SH-SY5Y (cell line): ENCODE results near the gene ACOT11.

ENCODE experiments used
- GATA2 ChIP-seq: IDR thresholded peaks from 2 replicates; pipeline ENCODE4 v1.6.1; 2011; ENCODE audit warnings: mild to moderate bottlenecking, low read depth, low read length
- GATA3 ChIP-seq: IDR thresholded peaks from 2 replicates; pipeline ENCODE4 v1.6.1; 2011; ENCODE audit warnings: low read depth, mild to moderate bottlenecking, low read length, moderate library complexity

DNA sequence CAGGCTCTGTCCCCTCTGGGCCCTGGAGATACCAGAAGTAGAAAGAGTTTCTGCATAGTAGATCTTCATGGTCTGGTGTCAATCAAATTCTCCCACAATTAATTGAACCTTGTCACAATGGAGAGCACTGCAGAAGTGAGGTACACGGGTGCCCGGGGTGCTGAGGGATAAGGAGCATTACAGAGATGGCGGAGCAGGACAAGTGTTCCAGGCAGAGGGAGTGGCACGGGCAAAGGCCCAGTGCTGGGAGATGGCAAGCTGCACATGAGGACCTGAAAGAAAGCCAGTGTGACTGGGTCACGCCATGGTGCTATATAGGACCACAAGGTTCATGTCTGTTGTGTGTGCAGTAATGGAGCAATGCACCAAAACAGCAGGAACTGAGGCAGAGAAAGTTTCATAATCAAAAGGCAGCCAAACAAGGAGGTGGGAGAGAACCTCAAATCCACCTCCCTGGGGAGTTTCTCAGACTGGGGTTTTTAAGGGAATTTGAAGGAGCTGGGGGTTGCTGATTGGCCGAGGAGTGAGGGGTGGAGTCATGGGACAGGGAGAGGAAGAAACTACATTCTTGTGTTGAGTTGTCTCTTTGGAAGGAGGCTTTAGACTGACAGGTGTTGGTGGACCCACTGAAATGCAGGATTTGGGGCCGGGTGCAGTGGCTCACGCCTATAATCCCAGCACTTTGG, 27.7 kb downstream of the ACOT11 start:
- TF ChIP-seq GATA3 (no peak), GATA2 (no peak)
